BE2C (cell line): Measurements from ENCODE around the gene DUOX1.

Experiments
- DNase-seq: peaks from one replicate; pipeline ENCODE4 v3.0.0-alpha.2; 2020
- H3K27me3 ChIP-seq: fragments of 250-450 bp; sonication (Bioruptor Pico); 2 replicates; pipeline ENCODE4 v1.5.1; 2020; ENCODE audit warnings: mild to moderate bottlenecking
- H3K36me3 ChIP-seq: fragments of 250-450 bp; sonication (Bioruptor Pico); 2 replicates; pipeline ENCODE4 v1.5.1; 2020; ENCODE audit warnings: mild to moderate bottlenecking
- H3K4me1 ChIP-seq: fragments of 250-450 bp; sonication (Bioruptor Pico); 2 replicates; pipeline ENCODE4 v1.5.1; 2020
- H3K4me3 ChIP-seq: 2 replicates; pipeline ENCODE4 v1.5.1; 2011; ENCODE audit warnings: low read depth, low read length
- H3K9me3 ChIP-seq: fragments of 250-450 bp; sonication (Bioruptor Pico); 2 replicates; pipeline ENCODE4 v1.5.1; 2020
- TF ChIP-seq, protein P1 (sequence below): IDR thresholded peaks from 2 replicates; pipeline ENCODE4 v1.5.1; 2012; ENCODE audit warnings: mild to moderate bottlenecking, low read depth, low read length

Gene DUOX1

DNA sequence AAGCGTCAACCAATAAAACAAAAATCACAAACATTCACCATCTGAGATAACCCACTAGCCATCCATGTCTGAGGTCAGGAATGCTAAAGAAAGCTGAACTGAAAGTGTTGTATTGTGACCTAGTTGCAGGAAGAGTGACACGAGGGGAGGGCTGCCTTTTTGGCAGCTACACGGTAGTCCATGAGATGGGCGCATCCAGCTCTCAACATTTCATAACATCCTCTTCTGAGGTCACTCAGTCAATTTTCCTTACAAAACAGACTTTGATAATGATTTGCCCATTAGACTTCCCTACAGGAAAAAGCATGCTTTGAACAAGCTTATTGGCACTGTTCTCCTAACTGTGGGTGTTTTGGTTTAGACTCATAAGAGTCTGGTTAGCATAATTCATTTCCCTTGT lies 73.4 kb downstream of the DUOX1 start:
- Histone ChIP-seq H3K36me3 (no peaks in the 10 kb centered on the region), H3K27me3 (no peaks in the 10 kb centered on the region), H3K9me3 (no peaks in the 10 kb centered on the region), H3K4me3 (no peak overlapping the region), H3K4me1 (no peaks in the 10 kb centered on the region)
- DNase-seq: no peak
- TF ChIP-seq, protein P1, sequence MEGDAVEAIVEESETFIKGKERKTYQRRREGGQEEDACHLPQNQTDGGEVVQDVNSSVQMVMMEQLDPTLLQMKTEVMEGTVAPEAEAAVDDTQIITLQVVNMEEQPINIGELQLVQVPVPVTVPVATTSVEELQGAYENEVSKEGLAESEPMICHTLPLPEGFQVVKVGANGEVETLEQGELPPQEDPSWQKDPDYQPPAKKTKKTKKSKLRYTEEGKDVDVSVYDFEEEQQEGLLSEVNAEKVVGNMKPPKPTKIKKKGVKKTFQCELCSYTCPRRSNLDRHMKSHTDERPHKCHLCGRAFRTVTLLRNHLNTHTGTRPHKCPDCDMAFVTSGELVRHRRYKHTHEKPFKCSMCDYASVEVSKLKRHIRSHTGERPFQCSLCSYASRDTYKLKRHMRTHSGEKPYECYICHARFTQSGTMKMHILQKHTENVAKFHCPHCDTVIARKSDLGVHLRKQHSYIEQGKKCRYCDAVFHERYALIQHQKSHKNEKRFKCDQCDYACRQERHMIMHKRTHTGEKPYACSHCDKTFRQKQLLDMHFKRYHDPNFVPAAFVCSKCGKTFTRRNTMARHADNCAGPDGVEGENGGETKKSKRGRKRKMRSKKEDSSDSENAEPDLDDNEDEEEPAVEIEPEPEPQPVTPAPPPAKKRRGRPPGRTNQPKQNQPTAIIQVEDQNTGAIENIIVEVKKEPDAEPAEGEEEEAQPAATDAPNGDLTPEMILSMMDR: no peak

DNA sequence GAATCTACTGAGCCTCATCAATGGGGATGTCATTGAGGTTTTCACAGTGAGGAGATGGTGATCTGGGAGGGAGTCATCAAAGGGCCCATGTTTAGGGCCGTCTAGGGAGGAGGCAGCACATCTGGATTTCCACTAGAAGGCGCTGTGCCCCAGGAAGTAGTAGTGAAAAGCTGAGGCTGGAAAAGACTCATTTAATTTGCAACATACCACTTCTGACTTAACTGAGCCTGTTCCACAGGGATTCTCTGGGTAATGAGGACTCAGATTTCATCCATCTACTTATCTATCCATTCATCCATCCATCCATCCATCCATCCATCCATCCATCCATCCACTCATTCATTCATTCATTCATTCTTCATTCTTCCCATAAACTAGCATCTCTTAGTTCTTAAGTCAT lies 75.4 kb downstream of the DUOX1 start:
- Histone ChIP-seq H3K4me1 (no peaks in the 10 kb centered on the region), H3K36me3 (no peaks in the 10 kb centered on the region), H3K9me3 (no peaks in the 10 kb centered on the region), H3K4me3 (no peak overlapping the region), H3K27me3 (no peaks in the 10 kb centered on the region)
- TF ChIP-seq, protein P1: peak; percentile 99
- peak; percentile 82 for DNase-seq

DNA sequence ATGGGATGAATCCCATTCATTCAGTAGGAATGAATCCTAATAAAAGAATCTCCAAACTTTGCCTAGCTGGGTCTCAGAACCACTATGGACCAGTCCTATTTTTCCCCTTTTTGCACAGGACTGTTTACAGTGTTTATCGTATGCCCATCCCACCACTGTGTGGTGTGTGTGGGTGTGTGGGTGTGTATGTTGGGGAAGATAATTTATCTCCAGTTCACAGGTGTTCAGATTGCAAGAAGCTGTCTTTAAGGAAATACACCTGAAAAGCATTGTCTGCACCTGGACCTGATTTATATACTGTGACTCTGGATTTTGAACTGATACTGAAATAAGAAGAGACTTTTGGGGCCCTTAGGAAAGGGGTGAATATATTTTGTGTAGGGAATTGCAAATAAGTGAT lies 82.7 kb downstream of the DUOX1 start:
- TF ChIP-seq, protein P1: no peak
- H3K4me3 ChIP-seq: no peak overlapping the region
- no peak for DNase-seq
- H3K36me3 ChIP-seq: no peaks in the 10 kb centered on the region
- no peaks in the 10 kb centered on the region for H3K4me1 ChIP-seq
- no peaks in the 10 kb centered on the region for H3K9me3 ChIP-seq
- H3K27me3 ChIP-seq: no peaks in the 10 kb centered on the region
